Islet precursor cell (in vitro differentiated cells): ENCODE measurements around the gene ZBTB8OS.

Source experiments
- DNase-seq: peaks from one replicate; pipeline ENCODE4 v3.0.0-alpha.2; 2018

Gene ZBTB8OS

DNA sequence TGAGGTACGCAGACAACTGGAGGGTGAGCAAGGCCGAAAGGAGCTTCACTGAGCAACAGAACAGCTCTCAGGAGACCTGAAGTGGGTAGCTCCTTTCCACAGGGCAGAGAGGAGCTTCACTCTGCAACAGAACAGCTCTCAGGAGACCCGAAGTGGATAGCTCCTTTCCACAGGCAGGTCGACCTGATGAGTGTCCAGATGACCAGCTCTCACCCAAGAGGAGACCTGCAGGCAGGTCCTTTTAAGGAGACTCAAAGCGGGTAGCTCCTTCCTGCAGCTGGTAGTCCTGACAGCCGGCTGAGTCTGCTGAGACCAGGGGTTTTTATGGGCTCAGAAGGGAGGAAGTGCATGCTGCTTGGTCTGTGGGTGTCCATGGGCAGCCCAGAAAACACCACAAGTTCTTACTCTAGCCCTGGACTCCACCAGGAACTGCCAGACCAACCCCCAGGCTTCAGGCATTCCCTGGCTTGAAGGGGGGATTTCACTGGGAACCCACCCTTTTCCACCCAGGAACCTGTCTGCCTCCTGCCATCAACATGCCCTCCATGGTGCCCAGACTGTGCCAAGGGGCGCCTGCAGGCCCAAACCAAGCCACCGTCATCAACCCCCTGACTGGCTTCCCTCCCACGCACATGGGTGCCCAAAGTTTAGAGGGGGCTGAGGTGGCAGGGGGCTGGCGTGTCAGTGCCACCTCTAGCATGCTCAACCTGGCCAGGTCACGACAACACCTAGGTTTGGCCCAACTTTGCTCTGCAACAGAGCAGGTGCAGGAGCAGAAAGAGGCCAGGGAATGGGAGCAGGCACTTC, 43.6 kb downstream of the ZBTB8OS start:
- peak; percentile 52 for DNase-seq

DNA sequence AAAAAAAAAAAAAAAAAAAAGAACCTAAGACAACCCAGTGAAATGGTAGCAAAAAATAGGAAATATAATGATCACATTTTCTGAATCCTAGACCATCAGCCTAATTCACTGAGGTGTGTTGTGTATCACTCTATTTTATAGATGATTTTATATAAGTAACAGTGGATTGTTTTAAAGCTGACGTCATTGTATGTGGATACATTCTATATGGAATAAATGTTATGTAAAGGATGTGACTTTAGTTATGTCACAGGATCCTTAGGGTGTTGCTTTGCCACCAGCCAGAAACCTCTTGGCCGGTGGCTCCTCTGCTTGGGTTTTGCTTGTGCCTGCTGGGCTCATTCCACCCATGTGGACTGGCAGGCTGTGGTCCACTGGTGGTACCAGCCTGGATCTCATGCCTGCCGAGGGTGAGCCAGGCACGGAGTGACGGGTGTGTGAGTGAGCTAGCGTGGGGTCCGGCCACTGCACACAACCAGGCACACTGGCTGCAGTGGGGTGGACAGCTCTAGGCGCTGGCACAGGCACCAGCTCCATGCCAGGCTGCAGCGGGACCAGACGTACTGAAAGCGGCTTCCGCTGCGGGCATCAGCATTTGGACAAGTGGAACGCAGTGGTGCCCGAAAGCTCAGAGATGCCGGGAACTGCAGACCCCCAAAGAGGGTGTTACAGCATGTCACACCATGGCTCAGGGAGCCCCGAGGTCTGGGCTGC, 44.5 kb downstream of the ZBTB8OS start:
- DNase-seq, result no peak

GRCh38 chr1:32600034-32600433, 50.3 kb downstream of the ZBTB8OS start:
- DNase-seq, result no peak

DNA sequence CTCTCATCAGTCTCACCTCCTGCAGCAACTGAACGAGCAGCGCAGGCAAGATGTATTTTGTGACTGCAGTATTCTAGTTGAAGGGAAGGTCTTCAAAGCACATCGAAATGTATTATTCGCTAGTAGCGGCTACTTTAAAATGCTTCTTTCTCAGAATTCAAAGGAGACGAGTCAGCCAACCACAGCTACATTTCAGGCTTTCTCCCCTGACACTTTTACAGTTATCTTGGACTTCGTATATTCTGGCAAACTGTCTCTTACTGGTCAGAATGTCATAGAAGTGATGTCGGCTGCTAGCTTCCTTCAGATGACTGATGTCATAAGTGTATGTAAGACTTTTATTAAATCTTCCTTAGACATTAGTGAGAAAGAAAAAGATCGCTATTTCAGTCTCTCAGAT, 57.4 kb downstream of the ZBTB8OS start:
- DNase-seq, result no peak

- DNase-seq, result no peak
Observed at GRCh38 chr1:32580348-32581017, 69.9 kb downstream of the ZBTB8OS start.
